HEK293 (cell line): Measurements from ENCODE around the gene EYA3.

Experiments
- CTCF ChIP-seq: fragments of 450-650 bp; formaldehyde crosslinking; IDR thresholded peaks from 2 replicates; pipeline ENCODE4 v1.5.1; 2016; ENCODE audit warnings: missing biosample characterization, missing genetic modification characterization
- MZF1 ChIP-seq: fragments of 450-650 bp; formaldehyde crosslinking; IDR thresholded peaks from 2 replicates; pipeline ENCODE4 v1.5.1; 2017; ENCODE audit warnings: missing biosample characterization, missing genetic modification characterization, borderline replicate concordance
- REST ChIP-seq: fragments of 450-650 bp; formaldehyde crosslinking; IDR thresholded peaks from 2 replicates; pipeline ENCODE4 v1.5.1; 2016; ENCODE audit warnings: missing biosample characterization, missing genetic modification characterization
- ZFP3 ChIP-seq: fragments of 450-650 bp; formaldehyde crosslinking; IDR thresholded peaks from 2 replicates; pipeline ENCODE4 v1.5.1; 2016; ENCODE audit warnings: low read depth, missing biosample characterization, missing genetic modification characterization
- ZNF2 ChIP-seq: fragments of 450-650 bp; formaldehyde crosslinking; IDR thresholded peaks from 2 replicates; pipeline ENCODE4 v1.5.1; 2016; ENCODE audit warnings: missing biosample characterization, missing genetic modification characterization
- ZNF221 ChIP-seq: fragments of 450-650 bp; formaldehyde crosslinking; IDR thresholded peaks from 2 replicates; pipeline ENCODE4 v1.5.1; 2017; ENCODE audit warnings: missing biosample characterization, missing genetic modification characterization, borderline replicate concordance
- ZNF394 ChIP-seq: fragments of 450-650 bp; formaldehyde crosslinking; IDR thresholded peaks from 2 replicates; pipeline ENCODE4 v1.5.1; 2016; ENCODE audit warnings: missing biosample characterization, missing genetic modification characterization, mild to moderate bottlenecking, moderate library complexity, borderline replicate concordance
- ZNF416 ChIP-seq: fragments of 450-650 bp; formaldehyde crosslinking; IDR thresholded peaks from 2 replicates; pipeline ENCODE4 v1.5.1; 2016; ENCODE audit warnings: missing biosample characterization, missing genetic modification characterization
- ZNF514 ChIP-seq: fragments of 450-650 bp; formaldehyde crosslinking; IDR thresholded peaks from 2 replicates; pipeline ENCODE4 v1.5.1; 2016; ENCODE audit warnings: missing biosample characterization, missing genetic modification characterization
- ZNF704 ChIP-seq: fragments of 450-650 bp; formaldehyde crosslinking; IDR thresholded peaks from 2 replicates; pipeline ENCODE4 v1.5.1; 2016; ENCODE audit warnings: missing biosample characterization, missing genetic modification characterization
- ZNF830 ChIP-seq: fragments of 450-650 bp; IDR thresholded peaks from 2 replicates; pipeline ENCODE4 v1.5.0; 2018; ENCODE audit warnings: missing biosample characterization, missing genetic modification characterization, low read depth, mild to moderate bottlenecking, moderate library complexity
- ZSCAN5A ChIP-seq: fragments of 450-650 bp; formaldehyde crosslinking; IDR thresholded peaks from 2 replicates; pipeline ENCODE4 v1.5.1; 2016; ENCODE audit warnings: missing biosample characterization, missing genetic modification characterization

- TF ChIP-seq ZNF394 (tag by site-specific recombination): no peak
- no peak for TF ChIP-seq ZFP3 (tag by site-specific recombination)
- no peak for TF ChIP-seq ZNF704
- no peak for TF ChIP-seq ZNF221 (tag by site-specific recombination)
- TF ChIP-seq CTCF (tag by site-specific recombination): no peak
- TF ChIP-seq ZNF514 (tag by site-specific recombination): no peak
- no peak for TF ChIP-seq ZNF416 (tag by site-specific recombination)
- TF ChIP-seq ZSCAN5A (tag by site-specific recombination): no peak
- no peak for TF ChIP-seq MZF1 (tag by site-specific recombination)
- TF ChIP-seq REST (tag by site-specific recombination): no peak
- no peak for TF ChIP-seq ZNF830 (tag by site-specific recombination)
- TF ChIP-seq ZNF2 (tag by site-specific recombination): no peak
These were observed 125.0 kb downstream of the EYA3 start for GRCh38 chr1:27963393-27963792.
